Measurements from ENCODE around the gene KDM4C. TPM values are rescaled to one million over a fixed set of nuclear protein-coding genes. Genes with fewer than 3 reads are reported as not detected.

The KDM4C gene
- total RNA-seq, 1 donor from 2014 or later = 14.7 TPM

- Histone ChIP-seq H3K36me3 (ENCODE audit: control insufficient read depth, insufficient read depth, low read length) (no peaks in the 10 kb centered on the region), H3K4me3 (ENCODE audit: low read depth, low read length) (no peak overlapping the region), H3K27me3 (ENCODE audit: control insufficient read depth, insufficient read depth, low read length) (no peaks in the 10 kb centered on the region)
- DNase-seq (ENCODE audit: low read depth) = no peak
- TF ChIP-seq, protein P1, sequence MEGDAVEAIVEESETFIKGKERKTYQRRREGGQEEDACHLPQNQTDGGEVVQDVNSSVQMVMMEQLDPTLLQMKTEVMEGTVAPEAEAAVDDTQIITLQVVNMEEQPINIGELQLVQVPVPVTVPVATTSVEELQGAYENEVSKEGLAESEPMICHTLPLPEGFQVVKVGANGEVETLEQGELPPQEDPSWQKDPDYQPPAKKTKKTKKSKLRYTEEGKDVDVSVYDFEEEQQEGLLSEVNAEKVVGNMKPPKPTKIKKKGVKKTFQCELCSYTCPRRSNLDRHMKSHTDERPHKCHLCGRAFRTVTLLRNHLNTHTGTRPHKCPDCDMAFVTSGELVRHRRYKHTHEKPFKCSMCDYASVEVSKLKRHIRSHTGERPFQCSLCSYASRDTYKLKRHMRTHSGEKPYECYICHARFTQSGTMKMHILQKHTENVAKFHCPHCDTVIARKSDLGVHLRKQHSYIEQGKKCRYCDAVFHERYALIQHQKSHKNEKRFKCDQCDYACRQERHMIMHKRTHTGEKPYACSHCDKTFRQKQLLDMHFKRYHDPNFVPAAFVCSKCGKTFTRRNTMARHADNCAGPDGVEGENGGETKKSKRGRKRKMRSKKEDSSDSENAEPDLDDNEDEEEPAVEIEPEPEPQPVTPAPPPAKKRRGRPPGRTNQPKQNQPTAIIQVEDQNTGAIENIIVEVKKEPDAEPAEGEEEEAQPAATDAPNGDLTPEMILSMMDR (IDR thresholded peaks at IDR 0.05; ENCODE audit: insufficient read depth, low read length, poor library complexity, severe bottlenecking) = no peak
Measured at GRCh38 chr9:6911901-6912638, 154.3 kb downstream of the KDM4C start.

GRCh38 chr9:6915635-6916034, 157.9 kb downstream of the KDM4C start:
- H3K4me3 ChIP-seq (ENCODE audit: low read depth, low read length) = no peak overlapping the region
- H3K27me3 ChIP-seq (ENCODE audit: control insufficient read depth, insufficient read depth, low read length) = no peaks in the 10 kb centered on the region
- TF ChIP-seq, protein P1 (IDR thresholded peaks at IDR 0.05; ENCODE audit: insufficient read depth, low read length, poor library complexity, severe bottlenecking) = no peak
- H3K36me3 ChIP-seq (ENCODE audit: control insufficient read depth, insufficient read depth, low read length) = no peaks in the 10 kb centered on the region
- no peak for DNase-seq (ENCODE audit: low read depth)

- TF ChIP-seq, protein P1 (IDR thresholded peaks at IDR 0.05; ENCODE audit: insufficient read depth, low read length, poor library complexity, severe bottlenecking) = no peak
- Histone ChIP-seq H3K27me3 (ENCODE audit: control insufficient read depth, insufficient read depth, low read length) (no peaks in the 10 kb centered on the region), H3K36me3 (ENCODE audit: control insufficient read depth, insufficient read depth, low read length) (peaks cover 1% of the 10 kb centered on the region), H3K4me3 (ENCODE audit: low read depth, low read length) (no peak overlapping the region)
- no peak for DNase-seq (ENCODE audit: low read depth)
Measured at GRCh38 chr9:6917162-6917561, 159.4 kb downstream of the KDM4C start.

DNA sequence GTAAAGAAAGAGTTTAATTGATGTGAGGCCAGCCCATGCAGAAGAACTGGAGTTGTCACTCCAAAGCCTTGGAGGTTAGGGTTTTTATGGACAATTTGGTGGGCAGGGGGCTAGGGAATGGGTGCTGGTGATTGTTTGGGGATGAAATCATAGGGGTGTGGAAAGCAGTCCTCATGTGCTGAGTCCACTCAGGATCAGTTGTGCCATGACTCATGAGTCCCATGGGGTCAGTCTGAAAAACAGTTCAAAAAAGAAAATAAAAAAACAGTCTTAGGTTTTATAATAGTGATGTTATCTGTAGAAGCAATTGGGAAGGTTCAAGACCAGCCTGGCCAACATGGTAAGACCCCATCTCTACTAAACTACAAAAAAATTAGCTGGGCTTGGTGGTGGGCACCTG, 162.3 kb downstream of the KDM4C start:
- no peak for DNase-seq (ENCODE audit: low read depth)
- Histone ChIP-seq H3K27me3 (ENCODE audit: control insufficient read depth, insufficient read depth, low read length) (no peaks in the 10 kb centered on the region), H3K4me3 (ENCODE audit: low read depth, low read length) (no peak overlapping the region), H3K36me3 (ENCODE audit: control insufficient read depth, insufficient read depth, low read length) (peaks cover 1% of the 10 kb centered on the region)
- TF ChIP-seq, protein P1 (IDR thresholded peaks at IDR 0.05; ENCODE audit: insufficient read depth, low read length, poor library complexity, severe bottlenecking) = no peak

DNA sequence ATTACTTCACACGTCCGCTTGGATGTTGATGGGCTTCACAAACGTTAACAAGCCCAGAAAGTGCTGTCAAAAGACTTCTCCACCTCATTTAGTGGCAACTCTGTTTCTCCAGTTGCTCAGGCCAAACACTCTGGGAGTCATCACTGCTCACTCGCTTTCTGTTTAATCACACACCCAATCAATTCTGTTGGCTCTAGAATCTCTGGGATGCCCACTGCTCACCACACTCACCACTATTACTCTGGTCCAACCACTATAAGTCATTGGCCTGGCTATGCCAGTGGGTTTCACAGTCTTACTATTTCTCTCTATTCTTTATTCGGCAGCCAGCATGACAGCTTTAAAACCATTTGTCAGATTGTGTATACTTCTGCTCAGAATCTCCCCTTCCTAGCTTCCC, 163.5 kb downstream of the KDM4C start:
- no peaks in the 10 kb centered on the region for H3K27me3 ChIP-seq (ENCODE audit: control insufficient read depth, insufficient read depth, low read length)
- TF ChIP-seq, protein P1 (IDR thresholded peaks at IDR 0.05; ENCODE audit: insufficient read depth, low read length, poor library complexity, severe bottlenecking) = no peak
- H3K36me3 ChIP-seq (ENCODE audit: control insufficient read depth, insufficient read depth, low read length) = peaks cover 1% of the 10 kb centered on the region
- DNase-seq (ENCODE audit: low read depth) = no peak
- H3K4me3 ChIP-seq (ENCODE audit: low read depth, low read length) = no peak overlapping the region

All from kidney epithelial cell (primary cell).